Astrocyte of the cerebellum (primary cell): Measurements from ENCODE around the gene TACC3.

Experiments
- DNase-seq: peaks from one replicate; pipeline ENCODE4 v3.0.0-alpha.2; 2011; ENCODE audit warnings: low read depth
- H3K4me3 ChIP-seq: 2 replicates; pipeline ENCODE4 v1.5.1; 2011; ENCODE audit warnings: mild to moderate bottlenecking, low read depth, low read length, moderate library complexity
- CTCF ChIP-seq: IDR thresholded peaks from 2 replicates; pipeline ENCODE4 v1.5.1; 2012; ENCODE audit warnings: low read length, low read depth, moderate library complexity, mild to moderate bottlenecking; ENCODE audit errors: missing control alignments
- in situ Hi-C: cut with HindIII; loops from 2 replicates; pipeline ENCODE4 v1.10.0; 2017; ENCODE audit warnings: low sequenced_read_pairs

The TACC3 gene

GRCh38 chr4:1721003-1721665, at the start of gene TACC3, which contains the start of gene TMEM129:
TSS of gene TACC3 (plus strand) at chr4:1721521. CDS start at chr4:1723422, 1,901 bp downstream.
TSS of gene TMEM129 (minus strand) at chr4:1721323. CDS start at chr4:1720837, 486 bp downstream.
- in situ Hi-C loops: no loop called here
- no peak for TF ChIP-seq CTCF
- DNase-seq: peak; percentile 60
- H3K4me3 ChIP-seq: peak within 1 kb of the TSS; percentile 54

DNA sequence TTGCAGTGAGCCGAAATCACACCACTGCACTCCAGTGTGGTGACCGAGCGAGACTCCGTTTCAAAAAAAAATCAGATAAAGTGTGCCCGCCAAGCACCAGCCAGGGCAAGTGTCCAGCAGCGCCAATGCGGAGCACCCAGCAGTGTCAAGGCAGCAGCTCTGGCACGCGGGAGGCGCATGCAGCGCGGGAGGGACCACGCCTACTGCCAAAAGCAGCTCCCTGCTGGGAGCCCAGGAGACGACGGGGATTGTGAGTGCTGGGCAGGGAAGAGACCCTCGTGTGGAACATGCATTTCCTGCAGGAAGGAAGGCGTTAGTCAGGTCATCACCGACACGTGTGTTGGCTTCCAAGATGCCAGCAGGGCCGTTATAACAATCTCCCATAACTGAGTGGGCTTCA, 47.6 kb upstream of the TACC3 start:
- no peak for TF ChIP-seq CTCF
- DNase-seq: no peak
- no peak overlapping the region for H3K4me3 ChIP-seq
- in situ Hi-C loops: no loop called here

GRCh38 chr4:1674682-1675081, 46.6 kb upstream of the TACC3 start:
- no peak for TF ChIP-seq CTCF
- H3K4me3 ChIP-seq: no peak overlapping the region
- in situ Hi-C loops: no loop called here

DNA sequence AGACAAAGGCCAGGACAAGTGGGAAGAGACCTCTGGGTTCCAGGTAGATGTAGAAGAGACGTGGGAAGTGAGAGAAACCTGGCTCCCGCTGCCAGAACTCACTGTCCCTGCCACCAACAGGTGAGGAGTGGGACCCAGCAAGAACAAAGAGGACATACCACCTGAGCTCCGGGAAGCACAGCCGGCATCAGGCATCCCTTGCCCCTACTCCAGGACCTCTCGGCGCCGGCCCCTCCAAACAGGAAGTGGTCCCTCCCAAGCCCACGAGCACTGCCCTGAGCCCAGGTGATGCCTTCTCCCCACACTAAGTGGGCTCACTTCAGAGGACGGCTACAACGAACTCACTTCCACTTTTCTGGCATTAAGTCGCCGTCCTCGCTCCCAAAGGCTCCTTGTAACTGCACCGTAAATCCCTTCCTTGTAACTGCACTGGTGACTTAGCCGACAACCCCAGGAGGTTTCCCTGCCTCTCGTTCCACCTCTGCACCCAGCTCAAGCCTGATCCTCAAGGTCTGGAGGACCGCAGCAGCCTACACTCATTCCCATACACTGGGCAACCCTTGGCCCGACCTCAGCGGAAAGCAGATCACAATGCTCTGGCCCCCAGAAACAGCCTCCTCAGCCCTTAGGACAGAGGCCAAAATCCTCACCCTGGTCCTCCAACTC, 46.1 kb upstream of the TACC3 start:
- in situ Hi-C loops: no loop called here

More at GRCh38 chr4:1674682-1675081, 46.6 kb upstream of the TACC3 start:
- no peak for DNase-seq

DNA sequence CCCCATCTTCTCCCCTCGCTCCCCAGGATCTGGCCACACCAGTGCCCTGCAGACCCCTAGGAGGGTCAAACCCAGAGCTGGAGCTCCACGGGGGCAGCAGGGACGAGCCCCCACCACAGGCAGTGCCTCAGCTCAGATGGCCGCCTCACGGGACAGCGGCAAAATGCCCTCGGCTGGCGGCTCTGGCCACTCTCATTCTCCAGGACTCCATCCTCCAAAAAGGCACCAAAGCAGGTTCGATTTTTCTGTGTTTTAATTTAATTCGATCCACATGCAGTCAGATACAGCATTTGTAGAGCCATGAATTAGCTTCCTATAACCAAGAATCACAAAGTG, 45.6 kb upstream of the TACC3 start:
- TF ChIP-seq CTCF: no peak
- no peak for DNase-seq
- in situ Hi-C loops: no loop called here
- no peak overlapping the region for H3K4me3 ChIP-seq

More for the DNA sequence above, 46.1 kb upstream of the TACC3 start:
- no peak overlapping the region for H3K4me3 ChIP-seq
- no peak for DNase-seq
- TF ChIP-seq CTCF: no peak

DNA sequence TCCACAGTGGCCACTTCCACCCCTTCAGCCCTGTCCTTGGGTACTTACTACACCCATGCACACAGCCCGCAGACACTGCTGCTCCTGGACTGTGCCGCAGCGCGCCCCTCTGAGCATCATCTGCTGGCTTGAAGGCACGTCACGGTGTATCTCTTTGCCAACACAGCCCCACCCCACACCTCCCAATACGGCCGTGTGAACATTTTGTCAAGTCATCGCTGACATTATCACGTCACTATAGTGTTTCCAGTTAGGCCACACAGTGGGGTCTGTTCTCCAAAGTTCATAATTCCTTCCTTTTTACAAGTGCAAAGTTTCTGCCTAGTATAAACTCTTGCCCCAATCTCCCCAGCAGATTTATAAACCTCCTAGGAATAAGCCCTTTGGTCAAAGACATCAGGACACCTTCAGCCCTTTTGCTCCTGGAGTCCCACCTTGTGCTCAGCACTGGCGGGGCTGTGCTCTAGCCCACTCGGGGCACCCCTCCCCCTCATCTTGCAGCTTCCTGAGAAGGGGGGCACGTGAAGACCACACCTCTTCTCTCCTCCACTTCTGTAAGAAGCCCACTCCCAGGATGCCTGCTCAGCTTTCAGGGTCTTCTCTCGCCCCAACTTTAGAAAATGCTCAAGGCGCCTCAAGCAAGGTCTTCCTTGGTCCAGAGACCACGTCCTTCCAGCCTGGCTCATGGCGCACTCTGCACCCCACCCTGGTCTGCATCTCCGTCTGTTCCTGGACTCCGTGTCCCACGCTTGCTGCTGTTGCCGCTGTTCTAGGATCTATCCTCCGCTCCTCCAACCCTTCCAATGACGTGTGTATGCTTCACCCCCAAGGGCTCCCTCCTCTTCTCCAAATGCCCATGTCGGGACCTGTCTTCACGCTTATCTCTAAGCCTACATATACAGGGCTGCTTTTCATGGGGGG, 44.5 kb upstream of the TACC3 start:
- in situ Hi-C loops: no loop called here
- no peak overlapping the region for H3K4me3 ChIP-seq
- no peak for TF ChIP-seq CTCF
- DNase-seq: no peak
